Fibroblast of lung (primary cell): ENCODE results near the gene STK11IP.

ENCODE experiments used
- CTCF ChIP-seq, 2 donors: IDR thresholded peaks in 1 of 2; conservative IDR thresholded peaks in 1 of 2; 1 replicate in 1 of 2; 2 replicates in 1 of 2; pipeline ENCODE4 v1.5.1; 2011 to 2012; ENCODE audit warnings: low read length in 2 of 2, control low read depth in 1 of 2, inconsistent platforms in 1 of 2, low read depth in 1 of 2, mild to moderate bottlenecking in 1 of 2
- EZH2 ChIP-seq: IDR thresholded peaks from 2 replicates; pipeline ENCODE4 v1.5.1; 2012; ENCODE audit warnings: low read length, control low read depth, mild to moderate bottlenecking; ENCODE audit errors: missing control alignments

- TF ChIP-seq CTCF (conservative IDR thresholded peaks at IDR 0.05 in 1 of 2, IDR thresholded peaks at IDR 0.05 in 1 of 2; ENCODE audit: low read depth in 1 of 2, low read length in 2 of 2) = no peak
- no peak for TF ChIP-seq EZH2
Measured at GRCh38 chr2:219622472-219622871, 24.8 kb downstream of the STK11IP start.
